Measurements from ENCODE around the gene TDRD7. TPM values are rescaled to one million over a fixed set of nuclear protein-coding genes. Genes with fewer than 3 reads are reported as not detected.

TDRD7 gene
- 0.42 TPM for polyA plus RNA-seq (2012; ENCODE audit: insufficient read depth, insufficient read length, low read depth)

GRCh38 chr9:97411789-97412625, at the start of gene TDRD7:
TSS of gene TDRD7 (plus strand) at chr9:97412096. CDS start at chr9:97428466, 16,370 bp downstream.
- H3K4me3 ChIP-seq (ENCODE audit: low read depth, low read length): peak within 1 kb of the TSS; percentile 69
- no peaks in the 10 kb centered on the region for H3K36me3 ChIP-seq
- DNase-seq: peak; percentile 87
- no peaks in the 10 kb centered on the region for H3K9me3 ChIP-seq
- peak; percentile 91 for TF ChIP-seq CTCF (IDR thresholded peaks at IDR 0.05; ENCODE audit: low read depth, low read length)
- H3K27me3 ChIP-seq: peaks cover 24% of the 10 kb centered on the region
- no peaks in the 10 kb centered on the region; the same call in 1 of the 2 replicates for H3K4me1 ChIP-seq

- no peaks in the 10 kb centered on the region for H3K36me3 ChIP-seq
- no peak for TF ChIP-seq CTCF (IDR thresholded peaks at IDR 0.05; ENCODE audit: low read depth, low read length)
- H3K4me3 ChIP-seq (ENCODE audit: low read depth, low read length): no peak overlapping the region
- no peak for DNase-seq
- no peaks in the 10 kb centered on the region for H3K4me1 ChIP-seq
- no peaks in the 10 kb centered on the region for H3K9me3 ChIP-seq
- no peaks in the 10 kb centered on the region; the same call in 1 of the 2 replicates for H3K27me3 ChIP-seq
Measured at GRCh38 chr9:97362777-97363545, 48.9 kb upstream of the TDRD7 start.

- no peaks in the 10 kb centered on the region for H3K4me1 ChIP-seq
- H3K36me3 ChIP-seq: no peaks in the 10 kb centered on the region
- H3K9me3 ChIP-seq: no peaks in the 10 kb centered on the region
- DNase-seq: no peak
- H3K27me3 ChIP-seq: no peaks in the 10 kb centered on the region; the same call in 1 of the 2 replicates
- TF ChIP-seq CTCF (IDR thresholded peaks at IDR 0.05; ENCODE audit: low read depth, low read length): no peak
- no peak overlapping the region for H3K4me3 ChIP-seq (ENCODE audit: low read depth, low read length)
Measured at GRCh38 chr9:97363661-97364299, 48.1 kb upstream of the TDRD7 start.

GRCh38 chr9:97364769-97365490, 47.0 kb upstream of the TDRD7 start:
- Histone ChIP-seq H3K27me3 (no peaks in the 10 kb centered on the region; the same call in 1 of the 2 replicates), H3K36me3 (no peaks in the 10 kb centered on the region), H3K9me3 (no peaks in the 10 kb centered on the region), H3K4me3 (ENCODE audit: low read depth, low read length) (no peak overlapping the region), H3K4me1 (no peaks in the 10 kb centered on the region)
- DNase-seq: no peak
- no peak for TF ChIP-seq CTCF (IDR thresholded peaks at IDR 0.05; ENCODE audit: low read depth, low read length)

- Histone ChIP-seq H3K36me3 (no peaks in the 10 kb centered on the region), H3K4me1 (no peaks in the 10 kb centered on the region), H3K4me3 (ENCODE audit: low read depth, low read length) (no peak overlapping the region), H3K9me3 (no peaks in the 10 kb centered on the region), H3K27me3 (no peaks in the 10 kb centered on the region; the same call in 1 of the 2 replicates)
- no peak for DNase-seq
- no peak for TF ChIP-seq CTCF (IDR thresholded peaks at IDR 0.05; ENCODE audit: low read depth, low read length)
Measured at GRCh38 chr9:97365634-97366033, 46.3 kb upstream of the TDRD7 start.

Measured in BE2C (cell line).